ENCODE measurements around the gene ASB10. TPM values are rescaled to one million over a fixed set of nuclear protein-coding genes. Genes with fewer than 3 reads are reported as not detected.

The ASB10 gene
- total and polyA plus RNA-seq, 2 of the 13 experiments (the other 11 are each of a cell fraction or from before 2014, with no cell fraction given) = not detected

GRCh38 chr7:151138153-151138851, 48.7 kb downstream of the ASB10 start:
- Histone ChIP-seq H3K9ac (ENCODE audit: insufficient read depth, low read depth, low read length) (no peak overlapping the region), H3K79me2 (ENCODE audit: insufficient read depth, low read length) (no peaks in the 10 kb centered on the region), H4K20me1 (ENCODE audit: insufficient read depth, low read length) (no peaks in the 10 kb centered on the region), H3K27me3 (ENCODE audit: control insufficient read depth in 1 of 2, insufficient read depth in 2 of 2, low read length in 2 of 2) (no peaks in the 10 kb centered on the region), H3K36me3 (replicated peaks in 1 of 2; ENCODE audit: control insufficient read depth in 1 of 2, insufficient read depth in 2 of 2, low read length in 2 of 2) (peaks cover 20 to 62% of the 10 kb centered on the region in 2 experiments; a peak in 4 of 5 replicates), H3K27ac (ENCODE audit: extremely low read length, insufficient read depth, low read length) (no peak overlapping the region), H3K4me2 (ENCODE audit: low read depth, low read length) (no peak overlapping the region), H2AFZ (ENCODE audit: low read length) (no peak overlapping the region), H3K9me3 (ENCODE audit: low read length) (no peaks in the 10 kb centered on the region), H3K4me3 (replicated peaks in 1 of 3; ENCODE audit: insufficient read depth in 1 of 3, low read depth in 2 of 3, low read length in 3 of 3) (no peak overlapping the region), H3K4me1 (ENCODE audit: insufficient read depth, low read length) (no peaks in the 10 kb centered on the region)
- intact Hi-C loops (cut with micrococcal nuclease; ENCODE audit: unreplicated experiment) = loop anchor here (10.0 kb wide), 1 partner anchor 166 kb away; no protein-coding TSS in a partner anchor
- TF ChIP-seq AGO2 (optimal IDR thresholded peaks at IDR 0.05; ENCODE audit: low read depth, low read length) (peak; percentile 61), HNRNPH1 (optimal IDR thresholded peaks at IDR 0.05; ENCODE audit: low read depth, low read length) (no peak)
- FAIRE-seq (no peak), DNase-seq (ENCODE audit: low spot score) (no peak), ATAC-seq (no peak)
- ChIA-PET POLR2A (no interaction called here), CTCF (ENCODE audit: low intra/inter-chr PET ratio, low total read pairs) (no interaction called here)
- 92% methylated on average over 16 of the region's 30 CpGs for WGBS (ENCODE audit: low lambda C conversion rate)
- in situ Hi-C loops (cut with HindIII; ENCODE audit: extremely low pct_ligation_motif_present, low pct_unique_long_range_greater_than_20kb) = no loop called here
- no TSS peak for BruUV-seq (replicated peaks)

- H3K27me3 ChIP-seq (ENCODE audit: control insufficient read depth in 1 of 2, insufficient read depth in 2 of 2, low read length in 2 of 2) = no peaks in the 10 kb centered on the region
- H3K27ac ChIP-seq (ENCODE audit: extremely low read length, insufficient read depth, low read length) = no peak overlapping the region
- DNase-seq (ENCODE audit: low spot score) = no peak
- H3K79me2 ChIP-seq (ENCODE audit: insufficient read depth, low read length) = no peaks in the 10 kb centered on the region
- no peak for FAIRE-seq
- intact Hi-C loops (cut with micrococcal nuclease; ENCODE audit: unreplicated experiment) (loop anchor here (10.0 kb wide), 1 partner anchor 167 kb away; no protein-coding TSS in a partner anchor), in situ Hi-C loops (cut with HindIII; ENCODE audit: extremely low pct_ligation_motif_present, low pct_unique_long_range_greater_than_20kb) (no loop called here)
- H2AFZ ChIP-seq (ENCODE audit: low read length) = no peak overlapping the region
- CTCF ChIA-PET (ENCODE audit: low intra/inter-chr PET ratio, low total read pairs) = no interaction called here
- no peak for TF ChIP-seq HMG20B (CRISPR knock-in tag; conservative IDR thresholded peaks at IDR 0.05)
- no TSS peak for BruUV-seq (replicated peaks)
- peaks cover 19 to 65% of the 10 kb centered on the region in 2 experiments; a peak in 4 of 5 replicates for H3K36me3 ChIP-seq (replicated peaks in 1 of 2; ENCODE audit: control insufficient read depth in 1 of 2, insufficient read depth in 2 of 2, low read length in 2 of 2)
- no peaks in the 10 kb centered on the region for H3K9me3 ChIP-seq (ENCODE audit: low read length)
- no peaks in the 10 kb centered on the region for H4K20me1 ChIP-seq (ENCODE audit: insufficient read depth, low read length)
- H3K9ac ChIP-seq (ENCODE audit: insufficient read depth, low read depth, low read length) = no peak overlapping the region
- 97% methylated on average over 9 of the region's 11 CpGs for WGBS (ENCODE audit: low lambda C conversion rate)
- ATAC-seq = no peak
- no peak overlapping the region for H3K4me2 ChIP-seq (ENCODE audit: low read depth, low read length)
- POLR2A ChIA-PET = no interaction called here
- no peak overlapping the region for H3K4me3 ChIP-seq (replicated peaks in 1 of 3; ENCODE audit: insufficient read depth in 1 of 3, low read depth in 2 of 3, low read length in 3 of 3)
- H3K4me1 ChIP-seq (ENCODE audit: insufficient read depth, low read length) = no peaks in the 10 kb centered on the region
Measured at GRCh38 chr7:151137791-151138152, 49.3 kb downstream of the ASB10 start.
